HG02610 (cell line): Measurements from ENCODE around the gene CPM.
"Not testable (repeated sequence)": the region's sequence is repeated elsewhere in the genome, so short reads cannot be mapped to it uniquely, and the experiment has no call there.

Experiments
- ATAC-seq: cut with Tn5 transposase; IDR thresholded peaks from one replicate; pipeline ENCODE4 v1.9.1; 2021; ENCODE audit warnings: mild to moderate bottlenecking, moderate library complexity; ENCODE audit not compliant: unreplicated experiment

Gene CPM

DNA sequence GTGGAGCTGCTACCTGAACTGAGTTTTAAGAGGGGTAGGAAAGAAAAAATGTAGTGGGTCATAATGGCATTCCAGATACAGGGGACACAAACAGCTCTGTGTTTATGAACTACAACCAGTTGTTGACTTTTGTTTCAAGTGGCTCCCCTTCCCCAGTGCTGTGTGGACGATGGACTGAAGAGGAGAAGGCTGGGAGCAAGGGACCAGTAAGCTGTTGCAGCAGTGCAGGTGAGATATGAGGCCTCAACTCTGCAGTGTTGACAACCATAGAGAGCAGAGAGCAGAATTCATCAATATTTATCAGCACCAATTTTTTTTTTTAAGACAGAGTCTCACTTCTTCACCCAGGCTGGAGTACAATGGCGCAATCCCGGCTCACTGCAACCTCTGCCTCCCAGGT lies 78.4 kb downstream of the CPM start:
- ATAC-seq = no peak

GRCh38 chr12:68854078-68854468 lies 78.9 kb downstream of the CPM start:
- ATAC-seq = no peak

DNA sequence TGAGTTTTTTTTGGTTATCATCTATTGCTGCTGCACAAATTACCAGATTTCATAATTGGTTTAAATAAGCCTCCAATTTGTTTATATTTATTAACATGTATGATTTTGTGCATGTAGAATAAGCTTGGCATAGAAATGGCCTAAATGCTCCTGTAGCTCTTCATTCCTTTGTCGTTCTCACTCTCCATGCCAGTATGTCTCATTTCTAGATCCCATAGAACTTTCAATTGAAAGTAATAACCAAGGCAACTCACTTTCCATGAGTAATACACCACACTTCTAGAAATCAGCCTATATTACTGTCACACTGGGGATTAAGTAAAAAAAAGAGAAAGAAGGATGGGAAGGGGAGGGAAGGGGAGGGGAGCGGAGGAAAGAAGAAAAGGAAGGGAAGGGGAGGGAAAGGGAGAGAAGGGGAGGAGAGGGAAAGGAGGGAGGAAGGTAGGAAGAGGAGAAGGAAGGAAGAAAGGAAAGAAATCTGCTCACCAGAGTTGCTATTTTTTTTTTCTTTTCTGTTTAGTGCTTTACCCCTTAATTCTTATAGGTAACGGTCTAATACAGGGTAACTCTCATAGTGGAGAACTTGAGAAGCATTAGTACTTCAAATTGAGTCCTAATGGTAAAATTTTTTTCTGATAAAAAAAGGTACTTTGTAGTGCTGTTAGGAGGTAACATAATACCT lies 79.4 kb downstream of the CPM start:
- ATAC-seq = no peak

- ATAC-seq = no peak
These were observed 81.2 kb downstream of the CPM start for GRCh38 chr12:68851592-68852306.

GRCh38 chr12:68850390-68850789 lies 82.6 kb downstream of the CPM start:
- no peak for ATAC-seq

DNA sequence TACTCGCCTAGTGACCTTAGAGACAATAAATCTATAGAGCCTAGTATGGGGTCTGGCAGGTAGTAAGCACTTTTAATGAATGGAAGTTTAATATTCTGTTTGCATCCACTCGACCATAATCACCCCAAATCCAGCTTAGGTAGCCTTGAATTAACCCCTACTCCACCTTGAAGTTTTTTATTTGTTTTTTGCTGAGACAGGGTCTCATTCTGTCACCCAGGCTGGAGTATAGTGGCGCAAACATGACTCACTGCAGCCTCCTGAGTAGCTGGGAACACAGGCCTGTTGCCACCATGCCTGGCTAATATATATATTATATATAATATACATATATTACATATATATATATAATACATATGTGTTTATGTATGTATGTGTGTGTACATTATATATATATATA lies 86.2 kb downstream of the CPM start:
- no peak for ATAC-seq

- no peak for ATAC-seq
These were observed 87.9 kb downstream of the CPM start for GRCh38 chr12:68844788-68845695.

GRCh38 chr12:68844318-68844745 lies 88.6 kb downstream of the CPM start:
- no peak for ATAC-seq

DNA sequence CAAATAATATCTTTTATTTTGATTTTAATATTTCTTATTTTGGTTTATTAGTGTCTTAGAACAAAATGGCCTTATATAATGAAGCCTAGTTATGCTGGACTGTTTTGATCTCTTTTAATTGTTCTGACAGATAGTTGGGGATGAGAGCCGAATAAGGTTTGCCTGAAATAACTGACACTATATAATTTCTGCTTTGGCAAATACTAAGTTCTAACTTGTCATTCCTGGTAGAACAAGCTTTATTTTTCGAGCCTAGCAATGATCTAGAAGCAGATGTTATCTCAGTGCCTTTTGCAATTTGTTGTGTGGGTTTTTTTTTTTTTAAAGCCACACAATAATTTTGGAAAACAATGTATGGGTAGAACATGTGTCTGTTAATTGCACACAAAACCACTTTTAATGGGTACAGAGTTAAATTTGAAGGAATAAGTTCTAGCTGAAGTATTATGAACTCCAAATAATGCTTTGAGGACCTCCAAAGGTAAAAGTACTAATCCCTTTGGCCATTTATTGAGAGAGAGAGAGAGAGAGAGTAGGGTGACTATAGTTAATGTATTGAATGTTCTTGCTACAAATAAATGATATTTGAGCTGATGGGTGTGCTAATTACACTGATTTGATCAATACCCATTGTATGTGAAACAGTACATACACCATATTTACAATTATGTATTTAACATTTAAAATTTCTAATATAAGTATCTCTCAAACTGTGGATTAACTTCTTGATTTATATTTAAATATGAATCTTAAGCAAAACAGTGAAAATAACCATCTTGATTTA lies 90.0 kb downstream of the CPM start:
- no peak for ATAC-seq

DNA sequence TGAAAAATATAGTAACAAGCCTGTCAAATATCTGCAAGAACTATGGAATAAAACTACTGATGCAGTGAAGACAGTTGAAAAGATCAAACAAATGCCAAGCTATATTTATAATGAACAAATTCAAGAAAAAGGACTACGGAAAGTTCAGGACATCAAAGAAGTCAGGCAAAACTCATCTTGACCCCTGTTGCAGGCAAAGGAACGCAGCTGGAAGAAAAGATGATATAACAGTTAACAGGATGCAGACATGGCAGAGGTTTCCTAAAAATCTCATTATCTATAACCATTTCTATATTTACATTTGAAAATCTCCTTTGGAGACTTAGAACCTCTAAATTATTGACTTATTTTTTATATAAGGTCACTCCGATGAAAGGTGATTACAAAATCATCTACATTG lies 90.8 kb downstream of the CPM start:
- ATAC-seq = no peak

- ATAC-seq = no peak
These were observed 91.3 kb downstream of the CPM start for GRCh38 chr12:68841717-68842116.

DNA sequence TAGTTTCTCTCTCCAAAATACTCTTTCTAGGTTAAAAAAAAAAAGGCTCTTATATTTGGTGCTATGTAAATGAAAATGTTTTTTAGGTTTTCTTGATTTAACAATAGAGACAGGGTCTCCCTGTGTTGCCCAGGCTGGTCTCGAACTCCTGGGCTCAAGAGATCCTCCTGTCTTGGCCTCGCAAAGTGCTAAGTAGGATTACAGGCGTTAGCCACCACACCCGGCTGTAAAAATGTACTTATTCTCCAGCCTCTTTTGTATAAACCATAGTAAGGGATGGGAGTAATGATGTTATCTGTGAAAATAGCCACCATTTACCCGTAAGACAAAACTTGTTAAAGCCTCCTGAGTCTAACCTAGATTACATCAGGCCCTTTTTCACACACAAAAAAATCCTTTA lies 91.8 kb downstream of the CPM start:
- ATAC-seq = not testable (repeated sequence)

DNA sequence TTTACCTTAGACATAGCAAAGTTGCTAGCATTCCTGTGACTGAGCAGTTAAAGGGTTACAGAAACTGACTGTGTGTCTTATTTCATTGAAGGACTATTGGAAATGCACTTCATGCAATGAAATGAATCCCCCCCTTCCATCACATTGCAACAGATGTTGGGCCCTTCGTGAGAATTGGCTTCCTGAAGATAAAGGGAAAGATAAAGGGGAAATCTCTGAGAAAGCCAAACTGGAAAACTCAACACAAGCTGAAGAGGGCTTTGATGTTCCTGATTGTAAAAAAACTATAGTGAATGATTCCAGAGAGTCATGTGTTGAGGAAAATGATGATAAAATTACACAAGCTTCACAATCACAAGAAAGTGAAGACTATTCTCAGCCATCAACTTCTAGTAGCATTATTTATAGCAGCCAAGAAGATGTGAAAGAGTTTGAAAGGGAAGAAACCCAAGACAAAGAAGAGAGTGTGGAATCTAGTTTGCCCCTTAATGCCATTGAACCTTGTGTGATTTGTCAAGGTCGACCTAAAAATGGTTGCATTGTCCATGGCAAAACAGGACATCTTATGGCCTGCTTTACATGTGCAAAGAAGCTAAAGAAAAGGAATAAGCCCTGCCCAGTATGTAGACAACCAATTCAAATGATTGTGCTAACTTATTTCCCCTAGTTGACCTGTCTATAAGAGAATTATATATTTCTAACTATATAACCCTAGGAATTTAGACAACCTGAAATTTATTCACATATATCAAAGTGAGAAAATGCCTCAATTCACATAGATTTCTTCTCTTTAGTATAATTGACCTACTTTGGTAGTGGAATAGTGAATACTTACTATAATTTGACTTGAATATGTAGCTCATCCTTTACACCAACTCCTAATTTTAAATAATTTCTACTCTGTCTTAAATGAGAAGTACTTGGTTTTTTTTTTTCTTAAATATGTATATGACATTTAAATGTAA lies 93.5 kb downstream of the CPM start:
- no peak for ATAC-seq

DNA sequence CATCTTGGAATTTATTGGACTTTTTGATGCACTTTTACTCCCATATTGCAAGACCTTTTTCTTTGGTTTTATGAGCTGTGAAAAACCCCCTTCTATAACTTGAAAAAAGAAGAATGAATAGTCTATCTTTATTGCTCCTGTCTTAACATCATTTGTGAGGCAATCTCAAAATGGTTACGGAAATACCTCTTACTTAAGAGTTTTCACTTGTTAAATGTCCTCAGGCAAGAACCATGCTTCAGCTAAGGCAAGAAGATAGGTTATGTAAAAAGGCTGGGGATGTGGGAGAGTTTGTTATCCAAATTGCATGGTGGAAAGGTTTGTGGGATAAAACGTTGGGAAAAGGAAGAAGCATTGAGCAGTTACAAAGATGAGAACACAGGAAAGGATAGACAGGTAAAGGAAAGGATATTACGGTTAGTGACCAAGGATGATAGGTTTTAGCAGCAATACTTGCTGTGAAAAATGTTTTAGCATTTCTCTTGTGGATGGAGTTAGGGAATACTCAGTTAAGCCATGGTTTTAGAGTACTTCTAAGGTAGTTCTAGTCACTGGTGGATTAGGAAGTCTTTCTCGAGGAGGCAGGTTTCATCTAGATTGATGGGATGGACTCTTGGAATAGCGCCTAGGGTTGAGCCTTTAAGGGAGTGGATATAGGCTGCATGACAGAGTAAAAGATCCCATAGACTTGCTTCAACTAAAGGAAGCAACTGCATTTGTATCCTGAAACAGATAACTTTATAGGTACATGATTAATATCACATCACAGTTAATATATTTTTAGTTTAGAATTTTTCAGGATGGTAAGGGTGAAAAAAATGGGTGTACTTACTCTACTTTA lies 94.7 kb downstream of the CPM start:
- ATAC-seq = no peak

GRCh38 chr12:68837215-68837614 lies 95.8 kb downstream of the CPM start:
- ATAC-seq = no peak

- ATAC-seq = no peak
These were observed 97.5 kb downstream of the CPM start for GRCh38 chr12:68835333-68835908.

GRCh38 chr12:68833508-68833907 lies 99.5 kb downstream of the CPM start:
- ATAC-seq = no peak

GRCh38 chr12:68832504-68832867 lies 100.5 kb downstream of the CPM start:
- no peak for ATAC-seq
